GM19468 (cell line): ENCODE data around the gene LRMDA.

Experiments used
- ATAC-seq: cut with Tn5 transposase; IDR thresholded peaks from one replicate; pipeline ENCODE4 v1.9.1; 2021; ENCODE audit warnings: mild to moderate bottlenecking, moderate library complexity, moderate number of reproducible peaks; ENCODE audit not compliant: unreplicated experiment; ENCODE audit errors: extremely low read depth

LRMDA gene

DNA sequence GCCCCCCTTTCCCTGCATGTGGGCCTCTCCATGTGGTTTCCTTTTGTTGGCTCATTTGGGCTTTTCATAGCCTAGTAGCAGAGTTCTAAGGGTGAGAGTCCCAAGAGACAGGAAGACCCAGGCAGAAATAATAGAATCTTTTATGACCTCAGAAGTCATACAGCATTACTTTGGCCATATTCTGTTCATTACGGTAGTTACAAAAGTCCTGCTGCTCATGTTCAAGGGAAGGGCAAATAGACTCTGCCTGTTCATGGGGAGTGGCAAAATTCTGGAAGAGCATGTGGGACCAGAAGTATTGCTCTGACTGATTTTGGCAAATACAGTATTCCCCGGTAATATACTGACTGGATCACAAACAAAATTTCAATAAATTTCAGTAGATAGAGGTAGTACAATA lies 910.3 kb downstream of the LRMDA start:
- no peak for ATAC-seq

DNA sequence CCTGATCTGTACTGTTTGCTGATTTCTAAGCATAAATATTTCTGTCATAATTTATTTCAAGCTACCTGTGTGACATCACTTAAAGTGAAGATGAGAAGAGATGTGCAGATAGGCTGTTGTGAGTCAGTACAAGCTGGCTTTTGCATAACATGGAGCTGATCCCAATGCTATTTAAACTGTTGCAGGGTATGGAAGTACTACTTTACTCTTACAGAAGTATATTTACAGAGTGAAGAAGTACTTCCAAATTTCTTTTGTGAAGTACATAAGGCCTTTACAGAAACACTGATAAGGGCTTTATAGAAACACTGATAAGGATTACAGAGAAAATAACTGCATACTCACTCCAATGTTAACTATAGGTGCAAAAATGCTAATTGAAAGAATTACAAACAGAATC lies 911.6 kb downstream of the LRMDA start:
- no peak for ATAC-seq

DNA sequence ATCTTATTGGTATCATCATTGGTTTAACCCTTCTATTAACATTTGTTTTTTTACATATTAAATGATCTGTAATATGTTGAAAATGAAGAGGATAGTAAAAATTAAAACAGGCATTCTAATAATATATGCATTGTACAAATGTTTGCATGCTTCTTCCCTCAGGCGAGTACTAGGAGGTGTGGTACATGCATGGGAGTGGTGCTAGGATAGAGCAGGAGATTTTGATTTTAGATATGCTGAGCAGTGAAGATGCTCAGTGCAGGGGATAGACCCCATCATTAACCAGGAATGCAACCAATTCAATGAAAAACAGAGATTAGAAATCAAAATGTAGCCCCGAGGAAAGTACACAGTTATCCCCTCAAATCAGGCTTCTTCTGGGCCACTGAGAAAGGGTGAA lies 916.4 kb downstream of the LRMDA start:
- ATAC-seq: no peak

DNA sequence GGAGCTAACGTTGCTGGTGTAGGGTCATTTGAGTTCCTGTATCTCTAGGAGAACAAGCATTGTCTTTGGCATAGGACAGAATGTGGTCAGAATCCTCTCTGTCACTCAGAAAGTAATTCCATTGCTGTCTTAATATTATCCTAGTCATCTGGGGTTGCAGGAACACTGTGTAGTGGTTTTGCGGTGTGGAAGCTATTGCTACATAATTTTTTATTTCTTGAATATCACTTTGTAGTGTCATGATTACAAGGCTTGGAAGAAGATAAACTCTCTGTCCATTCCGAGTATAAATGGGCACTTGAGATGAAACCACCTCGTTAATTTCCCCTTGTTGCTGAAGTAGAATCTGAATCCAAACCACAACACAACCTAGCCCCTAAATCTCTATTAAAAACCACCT lies 919.2 kb downstream of the LRMDA start:
- ATAC-seq: no peak

DNA sequence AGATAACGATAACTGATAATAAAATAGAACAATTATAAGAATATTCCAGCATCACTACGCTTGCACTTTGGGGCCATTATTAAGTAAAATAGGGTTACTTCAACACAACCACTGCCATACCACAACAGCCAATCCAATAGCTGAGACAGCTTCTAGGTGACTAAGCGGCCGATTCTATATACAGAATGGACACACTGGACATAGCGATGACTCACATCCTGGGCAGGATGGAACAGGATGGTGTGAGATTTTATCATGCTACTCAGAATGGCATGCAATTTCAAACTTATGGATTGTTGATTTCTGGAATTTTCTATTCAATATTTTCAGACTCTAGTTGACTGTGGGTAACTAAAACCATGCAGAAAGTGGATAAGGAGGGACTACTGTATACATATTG lies 920.9 kb downstream of the LRMDA start:
- ATAC-seq: no peak

DNA sequence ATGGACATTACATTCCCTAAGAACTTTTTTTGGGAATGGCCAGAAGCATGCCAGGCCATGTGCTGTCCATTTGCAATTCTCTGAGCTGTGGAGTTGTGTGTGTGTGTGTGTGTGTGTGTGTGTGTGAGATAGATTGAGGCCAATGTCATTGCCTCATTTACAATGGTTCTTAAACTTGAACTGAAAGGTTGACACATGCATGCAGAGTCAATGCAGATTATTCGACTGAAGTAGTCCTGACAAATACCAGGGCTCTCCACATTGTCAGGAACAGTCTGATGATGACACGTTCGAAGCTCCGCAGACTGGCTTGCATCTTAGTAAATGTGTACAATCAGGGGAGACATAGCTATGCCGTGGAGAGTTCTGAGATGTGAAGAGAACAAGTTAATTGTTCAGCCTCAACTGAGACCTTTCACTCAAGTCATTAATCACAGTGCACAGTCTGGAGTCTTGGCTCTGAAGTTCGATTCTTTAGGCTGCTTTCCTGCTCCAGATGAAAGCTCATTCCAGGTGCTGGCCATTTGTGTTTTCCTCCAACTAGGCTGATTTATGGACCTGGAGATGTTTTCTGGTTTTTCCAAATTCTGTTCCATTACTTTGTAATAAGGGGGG lies 921.9 kb downstream of the LRMDA start:
- ATAC-seq: no peak

DNA sequence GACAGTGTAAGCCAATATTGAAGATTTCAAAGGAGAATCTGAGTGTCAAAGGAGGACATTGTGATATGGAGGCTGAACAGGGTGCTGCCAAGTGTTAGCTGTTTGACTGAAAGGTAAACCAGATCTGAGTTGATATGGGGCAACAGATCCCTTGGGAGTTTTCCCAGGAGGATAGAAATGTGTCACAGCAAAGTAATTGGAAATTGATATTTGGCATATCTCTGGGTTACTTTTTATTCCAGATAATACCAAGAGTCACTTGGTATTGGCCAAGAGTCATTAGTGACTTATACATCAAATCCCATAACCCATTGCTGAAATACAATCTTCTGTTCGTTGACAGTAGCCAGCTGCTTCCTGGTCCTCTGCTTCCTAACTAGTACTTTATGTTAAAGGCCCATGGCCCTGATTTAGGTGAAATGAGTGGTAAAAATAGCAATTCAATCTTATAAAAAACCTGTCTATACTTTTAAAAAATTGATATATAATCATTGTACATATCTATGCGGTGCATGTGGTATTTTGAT lies 922.9 kb downstream of the LRMDA start:
- ATAC-seq: no peak

DNA sequence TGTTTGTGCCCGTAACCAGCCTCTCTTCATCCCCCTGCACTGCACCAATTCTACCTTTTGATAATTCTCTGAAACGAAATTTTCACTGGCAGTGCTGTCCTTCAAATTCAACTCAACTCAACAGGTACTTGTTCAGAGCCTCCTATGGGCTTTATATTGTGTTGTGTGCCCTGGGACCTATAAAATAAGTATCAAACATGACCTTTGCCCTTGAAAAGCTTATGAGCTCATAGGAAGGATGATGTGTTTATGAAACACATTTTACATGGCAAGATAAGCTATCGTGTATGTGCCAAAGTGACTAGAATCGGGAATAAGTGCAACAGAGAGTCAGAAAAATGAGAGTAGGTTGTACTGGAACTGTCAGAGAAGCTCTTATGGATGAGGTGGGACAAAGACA lies 923.5 kb downstream of the LRMDA start:
- ATAC-seq: no peak

DNA sequence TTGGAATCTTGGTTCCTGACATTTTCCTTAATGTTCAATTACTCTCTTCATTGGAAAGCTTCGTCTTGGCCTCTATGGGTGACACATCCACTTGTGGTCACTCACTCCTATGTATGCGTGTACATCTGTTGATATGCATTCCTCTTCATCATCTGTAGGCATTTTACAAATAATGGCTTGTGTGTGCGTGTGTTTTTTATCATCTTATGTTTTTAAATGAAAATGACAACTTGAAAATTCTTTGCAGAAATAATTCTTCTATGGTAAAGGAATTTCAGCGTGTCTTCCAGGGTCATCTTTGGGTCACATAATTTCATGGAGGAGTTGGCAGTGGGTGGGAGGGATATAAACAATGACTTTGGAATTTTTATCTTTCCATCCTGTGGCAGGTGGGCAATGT lies 925.1 kb downstream of the LRMDA start:
- no peak for ATAC-seq

DNA sequence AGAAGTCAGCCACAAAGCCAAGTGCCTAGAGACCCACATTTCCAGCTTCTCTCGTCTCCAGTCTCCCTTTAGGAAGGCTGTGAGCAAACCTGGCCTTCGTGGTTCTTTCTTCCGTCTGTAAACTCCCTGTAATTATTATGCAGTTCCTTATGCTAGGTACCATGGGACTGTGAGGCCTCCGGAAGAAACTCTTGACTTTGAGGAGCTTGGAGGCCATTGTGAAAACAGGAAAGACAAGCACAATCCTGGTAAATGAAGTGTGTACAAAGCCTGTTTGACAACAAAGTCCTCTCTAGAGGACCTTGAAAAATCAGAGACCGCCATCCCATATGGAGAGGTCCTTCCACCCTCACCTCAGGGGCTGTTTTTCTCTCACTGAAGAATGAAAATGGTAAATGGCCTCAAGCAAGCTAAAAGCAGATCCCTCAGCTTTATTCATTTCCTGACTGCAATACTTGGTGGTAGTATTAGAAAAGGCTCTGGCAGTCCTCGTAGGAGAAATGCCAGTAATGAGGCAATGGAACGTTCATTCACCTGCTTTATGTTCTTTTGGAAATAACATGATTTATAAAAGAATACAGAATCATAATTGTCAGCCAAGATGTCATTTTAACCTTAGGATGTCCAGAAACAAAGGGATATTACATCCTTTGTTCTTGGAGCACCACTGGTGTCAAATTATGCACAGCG lies 926.4 kb downstream of the LRMDA start:
- no peak for ATAC-seq

DNA sequence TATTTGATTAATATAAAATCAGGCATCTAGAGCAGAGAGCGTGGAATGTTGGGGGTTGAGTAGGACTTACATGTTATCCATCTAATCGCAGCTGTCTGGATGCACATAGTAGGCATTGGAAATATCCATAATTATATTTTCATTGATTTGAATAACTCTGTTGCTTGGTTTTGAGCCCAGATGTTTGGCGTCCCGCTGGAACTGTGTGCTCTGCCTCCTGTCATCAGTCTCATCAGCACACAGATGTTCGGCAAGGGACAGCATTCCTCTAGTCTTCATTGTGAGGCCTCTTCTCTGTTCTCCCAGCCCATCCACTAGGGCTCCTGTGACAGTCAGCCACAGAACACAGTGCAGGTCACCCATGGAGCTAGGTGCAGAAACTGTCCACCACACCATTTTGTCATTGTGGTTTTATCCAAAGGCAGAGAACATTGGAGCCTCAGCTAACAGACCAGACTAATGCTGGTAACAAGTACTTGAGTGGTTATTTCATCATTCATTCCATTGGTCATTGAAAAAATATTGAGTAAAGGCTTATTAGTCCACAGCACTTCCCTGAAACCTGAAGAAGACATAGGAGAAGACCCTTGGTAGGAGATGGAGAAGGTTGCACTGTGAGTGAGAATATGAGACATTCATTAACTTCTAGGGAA lies 927.4 kb downstream of the LRMDA start:
- ATAC-seq: no peak

DNA sequence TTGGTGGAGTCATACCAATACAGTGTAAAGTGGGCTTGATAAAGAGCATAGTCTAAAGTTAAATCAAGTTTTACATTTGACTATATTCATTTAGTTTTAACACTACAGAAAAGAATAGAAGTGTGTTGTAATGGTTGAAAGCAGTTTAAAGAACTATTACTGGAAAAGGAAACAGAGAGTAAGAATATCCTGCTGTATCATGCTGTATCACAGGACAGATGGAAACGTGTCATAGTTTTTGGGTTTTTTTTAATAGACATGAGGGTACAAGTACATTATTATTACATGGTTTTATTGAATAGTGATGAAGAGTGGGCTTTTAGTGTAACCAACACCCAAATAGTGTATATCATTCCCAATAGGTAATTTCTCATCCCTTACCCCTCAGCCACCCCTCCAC lies 944.3 kb downstream of the LRMDA start:
- ATAC-seq: no peak

DNA sequence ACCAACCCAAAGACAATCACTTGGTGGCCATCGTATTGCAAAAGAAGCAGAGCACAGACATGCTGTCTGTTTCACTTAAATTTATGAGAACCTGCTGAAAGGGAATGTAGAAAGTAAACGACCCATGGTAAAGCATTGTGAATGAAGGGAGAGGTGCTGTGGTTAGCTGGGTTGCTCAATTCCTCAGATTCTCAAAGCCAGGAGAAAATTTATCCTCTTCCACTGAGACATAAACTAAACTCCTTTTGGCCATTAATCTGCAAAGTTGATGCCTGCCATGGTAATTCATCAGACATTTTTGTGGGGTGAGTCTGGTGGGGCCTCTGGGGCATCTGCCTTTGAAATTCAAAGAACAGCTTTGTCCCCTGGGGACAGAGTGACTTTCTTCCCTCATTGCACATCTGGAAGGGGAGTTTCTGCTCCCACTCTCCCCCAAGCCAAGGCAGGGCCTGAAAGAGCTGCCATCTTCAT lies 951.0 kb downstream of the LRMDA start:
- ATAC-seq: no peak

DNA sequence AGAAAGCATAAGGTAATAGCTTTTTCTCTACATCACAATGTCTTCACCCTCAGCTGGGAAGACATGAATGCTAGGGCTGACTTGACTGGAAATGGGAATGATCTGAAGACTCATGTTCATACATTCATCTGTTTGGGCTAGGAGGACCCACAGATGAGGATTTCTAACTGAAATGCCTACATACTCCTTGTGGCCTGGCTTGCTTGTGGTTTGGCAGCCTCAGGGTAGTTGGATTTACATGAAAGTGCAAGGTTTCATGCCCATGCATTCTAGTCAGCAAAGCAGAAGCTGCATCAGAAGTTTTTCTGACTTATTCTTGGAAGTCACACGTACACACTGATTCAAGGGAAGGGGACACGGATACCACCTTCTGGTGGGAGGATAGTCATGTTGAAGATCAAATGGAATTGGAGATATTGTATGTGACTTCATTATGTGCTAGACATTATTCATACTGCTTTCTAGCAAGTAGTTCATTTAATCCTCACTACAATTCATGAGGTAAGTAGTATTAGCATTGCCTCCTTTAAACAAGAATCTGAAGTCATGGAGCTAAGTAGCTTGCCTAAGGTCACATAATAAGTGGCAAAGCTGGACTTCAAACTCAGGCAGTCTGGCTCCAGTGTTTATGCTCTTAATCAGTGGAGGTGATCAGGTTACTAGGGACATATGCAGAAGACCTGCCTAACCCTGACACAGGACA lies 957.0 kb downstream of the LRMDA start:
- ATAC-seq: no peak

DNA sequence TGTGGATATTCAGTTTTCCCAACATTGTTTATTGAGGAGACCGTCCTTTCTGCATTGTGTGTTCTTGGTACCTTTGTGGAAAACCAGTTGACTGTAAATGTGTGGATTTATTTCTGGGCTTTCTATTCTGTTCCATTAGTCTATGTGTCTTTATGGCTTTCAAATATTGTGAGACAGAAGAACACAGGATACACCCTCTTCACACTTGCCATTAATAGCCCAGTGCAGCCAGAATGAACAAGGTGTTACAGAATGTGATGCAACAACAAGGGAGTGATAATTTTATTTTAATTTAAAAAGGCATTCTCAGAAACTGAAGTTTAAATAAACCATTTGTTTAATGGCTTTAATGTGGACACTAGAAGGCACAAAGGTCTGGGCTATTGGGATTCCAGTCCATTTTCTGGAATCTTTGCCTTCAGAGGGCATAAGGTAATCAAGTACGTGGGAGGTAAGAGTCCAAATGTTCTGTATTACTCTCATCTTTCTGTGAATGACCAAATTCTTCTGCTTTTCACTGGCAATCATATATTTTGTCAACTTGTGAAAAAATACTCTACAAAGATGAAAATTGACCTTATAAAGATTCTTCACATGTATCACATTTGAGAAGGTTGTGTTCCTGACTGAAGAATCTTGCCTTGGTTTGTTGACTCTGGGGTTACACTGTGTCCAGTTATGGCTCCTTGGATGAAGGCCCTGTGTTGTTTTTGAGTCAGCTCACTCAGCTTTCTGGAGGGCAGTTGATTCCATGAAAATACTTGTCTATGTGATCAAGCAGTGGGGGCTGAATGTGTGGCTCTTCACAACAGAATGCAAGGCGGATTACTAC lies 962.7 kb downstream of the LRMDA start:
- ATAC-seq: no peak

DNA sequence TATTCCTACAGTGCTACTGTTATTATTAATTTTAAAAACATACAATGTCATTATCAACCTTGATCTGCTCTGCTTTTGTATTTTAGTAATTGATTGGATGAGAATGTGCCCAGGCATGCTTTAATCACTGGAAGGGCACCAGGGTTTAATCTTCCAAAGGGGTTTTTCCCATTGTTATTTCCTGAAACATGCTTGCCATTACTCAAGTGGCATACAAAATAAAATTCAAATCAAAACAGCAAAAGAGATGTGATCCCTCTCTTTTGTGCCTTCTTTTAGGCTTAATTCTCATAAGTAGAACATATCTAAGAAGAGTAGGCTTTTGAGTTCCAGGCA lies 963.3 kb downstream of the LRMDA start:
- ATAC-seq: no peak

DNA sequence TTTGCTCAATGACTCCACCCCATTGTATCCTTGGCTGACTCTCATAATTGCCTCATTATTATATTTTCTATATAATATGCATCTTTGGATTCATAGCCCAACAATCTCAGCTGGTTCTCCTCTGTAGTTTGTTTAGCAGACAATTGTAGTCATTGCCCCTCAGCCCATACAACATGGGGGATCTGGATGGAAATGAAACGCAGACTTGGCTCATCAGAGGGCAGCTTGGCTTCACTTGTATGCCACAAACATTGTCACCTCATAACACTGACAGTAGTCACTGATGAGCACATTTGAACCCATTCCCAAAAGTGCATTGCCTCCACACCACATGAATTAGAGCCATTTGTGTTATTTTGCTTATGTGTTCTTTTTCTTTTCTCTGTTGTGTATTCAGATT lies 963.8 kb downstream of the LRMDA start:
- ATAC-seq: no peak

DNA sequence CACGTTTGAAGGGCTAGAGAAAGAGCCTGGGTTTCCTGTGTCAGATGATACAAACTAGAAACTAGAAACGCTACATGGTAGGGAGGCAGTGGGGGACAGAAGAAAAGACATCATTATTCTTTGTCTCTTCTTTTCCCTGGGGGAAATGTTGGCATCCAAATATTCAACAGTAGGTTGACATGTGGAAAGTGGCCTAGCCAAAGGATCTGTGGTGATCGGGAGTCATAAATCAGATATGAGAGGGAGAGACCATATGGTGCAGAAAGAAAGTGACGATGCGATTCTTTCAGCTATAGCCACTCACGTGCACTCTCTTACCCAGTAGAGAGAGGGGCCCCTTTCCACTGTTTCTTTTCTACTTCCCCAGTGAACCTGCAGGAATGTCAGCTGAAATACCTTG lies 964.7 kb downstream of the LRMDA start:
- no peak for ATAC-seq

DNA sequence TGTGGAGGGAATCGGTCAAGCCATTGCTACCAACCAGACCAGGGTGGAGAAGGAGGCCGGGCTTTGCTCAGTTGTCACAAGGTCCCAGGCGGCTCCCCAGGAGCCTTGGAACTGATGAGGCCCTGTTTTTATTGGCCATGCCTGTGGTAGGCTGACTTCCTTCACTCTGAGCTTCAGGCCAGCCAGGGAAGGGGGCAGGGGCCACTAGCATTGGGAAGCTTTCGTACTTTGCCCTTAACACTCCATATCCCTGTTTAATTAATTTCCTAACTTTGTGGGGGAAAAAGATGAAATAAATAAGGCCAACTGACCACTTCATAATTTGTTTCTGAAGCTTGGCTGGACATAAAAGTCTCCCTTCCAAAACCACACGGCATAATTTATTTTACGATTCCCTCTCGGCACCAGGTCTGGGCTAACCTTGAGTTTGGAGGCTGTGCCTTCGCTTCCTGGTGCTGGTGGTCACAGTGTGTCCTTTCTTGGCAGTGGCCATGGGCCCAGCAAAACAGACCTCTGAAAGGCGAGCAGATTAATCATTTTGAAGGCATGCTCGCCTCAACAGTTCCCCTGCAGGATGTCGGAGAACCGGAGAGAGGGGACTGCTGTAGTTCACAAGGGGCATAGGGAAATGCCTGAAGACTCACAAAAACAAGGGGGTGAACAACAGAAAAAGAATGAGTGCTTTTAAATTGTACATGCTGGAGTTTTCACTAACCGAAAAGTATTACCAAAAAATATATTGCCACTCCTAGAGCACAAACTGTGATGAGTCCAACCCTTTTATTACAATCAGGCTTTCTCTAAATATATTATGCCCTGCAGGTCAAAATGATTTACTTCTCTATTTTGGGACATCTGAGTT lies 966.0 kb downstream of the LRMDA start:
- ATAC-seq: no peak
